Lower lobe of right lung (tissue), 2 donors: ENCODE data around the gene EPHA8. TPM values are rescaled to one million over a fixed set of nuclear protein-coding genes. Genes with fewer than 3 reads are reported as not detected.

Source experiments
- ATAC-seq, 2 donors: fragments of 200-7000 bp; cut with Tn5 transposase; one replicate each; pipeline ENCODE4 v1.9.1; 2020 to 2022; ENCODE audit warnings: mild to moderate bottlenecking in 2 of 2, moderate library complexity in 2 of 2
- DNase-seq: peaks from one replicate; pipeline ENCODE4 v3.0.0-alpha.2; 2020
- H3K27ac ChIP-seq: fragments of 200-600 bp; one replicate; pipeline ENCODE4 v1.8.0; 2022
- H3K27me3 ChIP-seq: fragments of 200-600 bp; one replicate; pipeline ENCODE4 v1.8.0; 2022; ENCODE audit warnings: low read depth
- H3K36me3 ChIP-seq: fragments of 200-600 bp; one replicate; pipeline ENCODE4 v1.8.0; 2022; ENCODE audit warnings: mild to moderate bottlenecking
- H3K4me1 ChIP-seq: fragments of 200-600 bp; one replicate; pipeline ENCODE4 v1.8.0; 2022
- H3K4me3 ChIP-seq: fragments of 200-600 bp; one replicate; pipeline ENCODE4 v1.8.0; 2022; ENCODE audit warnings: mild to moderate bottlenecking
- H3K9me3 ChIP-seq: fragments of 200-600 bp; one replicate; pipeline ENCODE4 v1.8.0; 2022
- CTCF ChIP-seq: fragments of 200-600 bp; IDR thresholded peaks from one replicate; pipeline ENCODE4 v1.8.0; 2022; ENCODE audit warnings: antibody characterized with exemption, mild to moderate bottlenecking
- intact Hi-C: fragments of 100-400 bp; cut with DNase I; formaldehyde crosslinking; loops from one replicate; pipeline ENCODE4 v1.11.0; 2022
- total RNA-seq: library from RNA; stranded (reverse); fragmentation: NEBNext Ultra II Directional; extraction: Animal tissue kit (Norgen Biotek cat#: 25700); gene quantifications from one replicate; pipeline ENCODE4 v1.2.1, GENCODE V29; 2021
- donor health status: DM: no; HTN: yes; CAD: no; lungs with severe emphysema.

EPHA8 gene
- total RNA-seq, 1 donor from 2014 or later, result not detected

DNA sequence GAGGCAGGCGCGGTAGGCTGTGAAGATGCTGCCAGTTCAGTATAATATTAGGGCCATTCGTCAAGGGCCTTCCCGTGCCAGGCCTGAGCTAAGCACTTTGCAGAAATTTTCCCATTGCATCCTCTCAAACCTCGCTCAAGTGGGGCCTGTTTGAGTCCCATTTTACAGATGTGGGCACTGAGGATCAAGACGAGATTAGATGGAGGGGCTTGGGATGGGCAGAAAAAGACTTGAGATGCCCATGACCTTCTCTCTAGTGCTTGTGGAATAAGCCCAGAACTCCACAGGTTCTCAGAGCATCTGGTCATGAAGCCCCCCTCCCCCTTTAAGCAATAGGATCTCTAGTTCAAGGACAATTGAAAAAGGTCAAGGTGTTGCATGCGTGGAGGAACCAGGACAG is 9.9 kb downstream of the EPHA8 start:
- peaks cover 21% of the 10 kb centered on the region for H3K27me3 ChIP-seq
- no peaks in the 10 kb centered on the region for H3K4me1 ChIP-seq
- no peaks in the 10 kb centered on the region for H3K36me3 ChIP-seq
- ATAC-seq (no peak), DNase-seq (no peak)
- intact Hi-C loops, result no loop called here
- no peak overlapping the region for H3K4me3 ChIP-seq
- H3K27ac ChIP-seq, result no peak overlapping the region
- H3K9me3 ChIP-seq, result no peaks in the 10 kb centered on the region
- no peak for TF ChIP-seq CTCF

DNA sequence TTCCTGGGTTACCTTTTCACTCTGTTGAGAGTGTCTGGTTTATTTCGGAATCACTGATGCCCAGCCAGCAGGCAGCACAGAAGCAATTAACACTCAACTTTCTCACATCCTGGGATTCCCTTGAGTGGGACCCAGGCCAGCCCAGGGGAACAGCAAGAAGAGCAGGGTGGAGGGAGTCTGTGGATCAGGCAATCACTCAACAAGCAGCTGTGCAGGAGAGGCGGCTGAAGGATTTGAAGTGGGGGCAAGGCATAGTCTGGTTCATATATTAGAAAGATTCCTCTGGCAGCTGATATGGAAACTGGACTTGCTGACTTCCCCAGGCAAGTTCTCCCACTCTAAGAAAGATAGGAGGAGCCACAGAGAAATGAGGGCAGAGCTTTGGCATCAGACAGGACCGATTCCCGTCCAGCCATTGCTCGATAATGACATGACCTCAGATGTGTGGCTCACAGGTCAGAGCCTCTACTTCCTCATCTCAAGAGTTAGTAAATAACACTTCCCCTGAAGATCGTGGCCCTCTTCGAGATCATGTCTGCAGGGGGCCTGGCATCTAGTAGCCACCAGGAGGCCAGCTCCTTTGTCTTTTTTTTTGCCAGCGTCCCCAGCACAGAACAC is 12.4 kb downstream of the EPHA8 start:
- no peak for TF ChIP-seq CTCF
- peaks cover 15% of the 10 kb centered on the region for H3K27me3 ChIP-seq
- H3K27ac ChIP-seq, result no peak overlapping the region
- DNase-seq (no peak), ATAC-seq (no peak)
- H3K4me1 ChIP-seq, result no peaks in the 10 kb centered on the region
- H3K4me3 ChIP-seq, result no peak overlapping the region
- H3K9me3 ChIP-seq, result no peaks in the 10 kb centered on the region
- H3K36me3 ChIP-seq, result no peaks in the 10 kb centered on the region
- intact Hi-C loops, result no loop called here

DNA sequence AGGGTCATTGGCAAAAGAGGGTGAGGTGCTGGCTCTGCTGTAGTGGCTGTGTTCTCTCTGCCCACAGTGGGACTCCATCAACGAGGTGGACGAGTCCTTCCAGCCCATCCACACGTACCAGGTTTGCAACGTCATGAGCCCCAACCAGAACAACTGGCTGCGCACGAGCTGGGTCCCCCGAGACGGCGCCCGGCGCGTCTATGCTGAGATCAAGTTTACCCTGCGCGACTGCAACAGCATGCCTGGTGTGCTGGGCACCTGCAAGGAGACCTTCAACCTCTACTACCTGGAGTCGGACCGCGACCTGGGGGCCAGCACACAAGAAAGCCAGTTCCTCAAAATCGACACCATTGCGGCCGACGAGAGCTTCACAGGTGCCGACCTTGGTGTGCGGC is 12.9 kb downstream of the EPHA8 start:
- no peaks in the 10 kb centered on the region for H3K4me1 ChIP-seq
- no peak for DNase-seq
- no peaks in the 10 kb centered on the region for H3K9me3 ChIP-seq
- no peak for ATAC-seq
- TF ChIP-seq CTCF, result no peak
- no peak overlapping the region for H3K4me3 ChIP-seq
- intact Hi-C loops, result no loop called here
- H3K36me3 ChIP-seq, result no peaks in the 10 kb centered on the region
- H3K27ac ChIP-seq, result no peak overlapping the region
- peaks cover 14% of the 10 kb centered on the region for H3K27me3 ChIP-seq

GRCh38 chr1:22576617-22577016 is 13.3 kb downstream of the EPHA8 start:
- no peaks in the 10 kb centered on the region for H3K36me3 ChIP-seq
- H3K4me1 ChIP-seq, result no peaks in the 10 kb centered on the region
- DNase-seq, result no peak
- TF ChIP-seq CTCF, result no peak
- no peaks in the 10 kb centered on the region for H3K9me3 ChIP-seq
- intact Hi-C loops, result no loop called here
- H3K4me3 ChIP-seq, result no peak overlapping the region
- H3K27ac ChIP-seq, result no peak overlapping the region
- H3K27me3 ChIP-seq, result peaks cover 14% of the 10 kb centered on the region
- no peak for ATAC-seq

GRCh38 chr1:22578732-22579361 is 15.6 kb downstream of the EPHA8 start:
- H3K27me3 ChIP-seq, result peaks cover under 1% of the 10 kb centered on the region
- DNase-seq (no peak), ATAC-seq (no peak)
- no peaks in the 10 kb centered on the region for H3K36me3 ChIP-seq
- H3K4me3 ChIP-seq, result no peak overlapping the region
- TF ChIP-seq CTCF, result no peak
- no peak overlapping the region for H3K27ac ChIP-seq
- H3K4me1 ChIP-seq, result no peaks in the 10 kb centered on the region
- intact Hi-C loops, result no loop called here
- no peaks in the 10 kb centered on the region for H3K9me3 ChIP-seq
